ENCODE data around the gene PFDN1.
A peak's percentile ranks its signal among the peaks of the same experiment; 100 is the strongest.

Gene PFDN1

GRCh38 chr5:140305471-140305870 lies 2.6 kb upstream of the PFDN1 start:
- Histone ChIP-seq H3K4me3 (ENCODE audit: low read length) (no peak overlapping the region), H3K36me3 (ENCODE audit: control insufficient read depth, insufficient read depth, low read length) (no peaks in the 10 kb centered on the region), H3K4me1 (ENCODE audit: control insufficient read depth, insufficient read depth, low read length) (peaks cover 13% of the 10 kb centered on the region), H3K27me3 (ENCODE audit: control insufficient read depth, insufficient read depth, low read length) (no peaks in the 10 kb centered on the region), H3K9ac (ENCODE audit: low read length) (no peak overlapping the region), H3K27ac (ENCODE audit: low read depth, low read length) (no peak overlapping the region)

DNA sequence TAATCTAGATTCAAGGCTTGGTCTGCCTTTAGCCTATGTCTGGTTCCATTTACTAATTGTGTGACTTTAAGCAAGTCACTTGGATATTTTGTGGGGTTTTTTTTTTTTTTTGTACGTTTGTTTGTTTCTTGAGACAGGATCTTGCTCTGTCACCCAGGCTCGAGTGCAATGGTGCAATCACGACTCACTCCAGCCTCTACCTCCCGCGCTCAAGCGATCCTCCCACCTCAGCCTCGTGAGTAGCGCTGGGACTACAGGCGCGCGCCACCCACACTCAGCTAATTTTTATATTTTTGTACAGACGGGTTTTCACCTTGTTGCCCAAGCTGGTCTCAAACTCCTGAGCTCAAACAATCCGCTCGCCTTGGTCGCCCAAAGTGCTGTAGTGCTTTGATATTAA lies 1.1 kb upstream of the PFDN1 start:
- Histone ChIP-seq H3K4me3 (ENCODE audit: low read length) (no peak overlapping the region), H3K36me3 (ENCODE audit: control insufficient read depth, insufficient read depth, low read length) (no peaks in the 10 kb centered on the region), H3K4me1 (ENCODE audit: control insufficient read depth, insufficient read depth, low read length) (peaks cover 13% of the 10 kb centered on the region), H3K27me3 (ENCODE audit: control insufficient read depth, insufficient read depth, low read length) (no peaks in the 10 kb centered on the region), H3K9ac (ENCODE audit: low read length) (no peak overlapping the region), H3K27ac (ENCODE audit: low read depth, low read length) (no peak overlapping the region)

DNA sequence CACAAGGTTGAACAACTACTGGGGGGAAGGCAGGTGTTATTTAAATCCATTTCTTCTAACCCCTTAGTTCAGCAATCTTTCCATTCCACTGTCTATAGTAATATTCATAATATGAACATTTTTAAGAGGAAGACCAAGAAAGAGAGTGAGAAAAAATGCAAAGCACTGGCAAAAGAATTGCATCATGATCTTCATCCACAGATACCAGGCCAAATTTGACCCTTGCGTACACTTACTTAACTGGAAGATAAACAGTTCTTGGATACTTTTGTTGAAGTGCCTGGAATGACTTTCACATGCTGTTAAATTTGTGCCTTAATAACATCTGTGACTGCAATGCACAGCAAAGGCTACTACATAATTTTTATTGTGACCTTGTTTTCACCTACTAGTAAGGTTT lies 1.8 kb downstream of the PFDN1 start:
- Histone ChIP-seq H3K4me1 (ENCODE audit: control insufficient read depth, insufficient read depth, low read length) (peaks cover 16% of the 10 kb centered on the region), H3K9ac (ENCODE audit: low read length) (no peak overlapping the region), H3K27ac (ENCODE audit: low read depth, low read length) (no peak overlapping the region), H3K4me3 (ENCODE audit: low read length) (no peak overlapping the region), H3K27me3 (ENCODE audit: control insufficient read depth, insufficient read depth, low read length) (no peaks in the 10 kb centered on the region), H3K36me3 (ENCODE audit: control insufficient read depth, insufficient read depth, low read length) (no peaks in the 10 kb centered on the region)

DNA sequence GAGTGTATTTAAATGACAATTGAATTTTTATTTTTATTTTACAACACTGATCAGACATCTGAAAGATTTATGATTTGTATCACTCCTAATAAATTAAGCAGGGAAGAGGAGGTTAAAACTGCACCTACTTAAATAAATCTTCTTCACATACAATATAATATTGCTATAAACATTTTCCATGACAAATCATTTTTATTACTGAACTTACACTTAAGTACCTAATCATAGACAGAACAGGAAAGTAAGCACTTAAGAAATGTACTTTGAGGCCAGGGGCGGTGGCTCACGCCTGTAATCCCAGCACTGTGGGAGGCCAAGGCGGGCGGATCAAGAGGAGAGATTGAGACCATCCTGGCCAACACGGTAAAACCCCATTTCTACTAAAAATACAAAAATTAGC lies 3.8 kb downstream of the PFDN1 start:
- H3K4me3 ChIP-seq (ENCODE audit: low read length): no peak overlapping the region
- peaks cover 27% of the 10 kb centered on the region for H3K4me1 ChIP-seq (ENCODE audit: control insufficient read depth, insufficient read depth, low read length)

DNA sequence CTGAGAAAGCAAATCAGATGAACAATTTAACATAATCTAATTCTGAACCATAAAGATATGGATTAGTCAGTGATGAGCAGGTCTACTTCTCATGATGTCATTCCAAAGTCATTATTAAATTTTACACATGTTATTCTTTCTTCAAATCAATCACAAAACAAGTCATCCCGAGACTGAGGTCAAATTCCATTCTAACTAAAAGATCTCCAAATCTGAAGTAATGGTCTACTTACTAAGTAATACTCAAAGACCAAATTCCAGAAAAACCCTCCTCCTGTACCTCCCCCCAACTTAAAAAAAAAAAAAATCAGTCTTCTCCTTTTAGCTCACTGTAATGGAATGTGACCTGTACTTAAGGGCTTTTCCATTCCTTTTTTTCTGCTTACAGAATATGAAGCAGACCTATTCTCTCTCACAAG lies 4.7 kb downstream of the PFDN1 start:
- peaks cover 31% of the 10 kb centered on the region for H3K4me1 ChIP-seq (ENCODE audit: control insufficient read depth, insufficient read depth, low read length)
- peak overlapping the region; percentile 30 for H3K27ac ChIP-seq (ENCODE audit: low read depth, low read length)
- H3K36me3 ChIP-seq (ENCODE audit: control insufficient read depth, insufficient read depth, low read length): no peaks in the 10 kb centered on the region

More for the DNA sequence above, 3.8 kb downstream of the PFDN1 start:
- Histone ChIP-seq H3K9ac (ENCODE audit: low read length) (no peak overlapping the region), H3K27ac (ENCODE audit: low read depth, low read length) (no peak overlapping the region), H3K36me3 (ENCODE audit: control insufficient read depth, insufficient read depth, low read length) (no peaks in the 10 kb centered on the region), H3K27me3 (ENCODE audit: control insufficient read depth, insufficient read depth, low read length) (no peaks in the 10 kb centered on the region)

DNA sequence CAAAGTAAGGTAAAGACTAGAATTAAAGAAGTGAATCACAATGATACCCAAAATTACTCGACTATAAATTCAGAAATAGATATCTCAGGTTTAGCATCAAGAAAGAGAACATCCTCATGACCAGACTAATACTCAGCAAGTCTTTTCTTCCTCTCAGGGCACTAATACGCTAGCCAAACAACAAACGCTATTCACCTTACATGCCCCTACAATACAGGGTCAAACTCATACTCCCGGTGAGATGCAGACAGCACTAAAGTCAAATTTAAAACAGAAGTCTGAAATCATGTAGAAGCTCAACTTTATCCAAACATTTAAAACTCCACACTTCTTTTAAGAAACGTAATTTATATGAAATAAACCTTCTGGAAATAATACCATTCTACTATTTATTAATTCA lies 5.6 kb downstream of the PFDN1 start:
- H3K27ac ChIP-seq (ENCODE audit: low read depth, low read length): peak overlapping the region; percentile 4
- H3K4me1 ChIP-seq (ENCODE audit: control insufficient read depth, insufficient read depth, low read length): peaks cover 28% of the 10 kb centered on the region
- H3K27me3 ChIP-seq (ENCODE audit: control insufficient read depth, insufficient read depth, low read length): no peaks in the 10 kb centered on the region
- H3K36me3 ChIP-seq (ENCODE audit: control insufficient read depth, insufficient read depth, low read length): no peaks in the 10 kb centered on the region
- no peak overlapping the region for H3K9ac ChIP-seq (ENCODE audit: low read length)
- no peak overlapping the region for H3K4me3 ChIP-seq (ENCODE audit: low read length)

More for the DNA sequence above, 4.7 kb downstream of the PFDN1 start:
- Histone ChIP-seq H3K4me3 (ENCODE audit: low read length) (no peak overlapping the region), H3K9ac (ENCODE audit: low read length) (no peak overlapping the region), H3K27me3 (ENCODE audit: control insufficient read depth, insufficient read depth, low read length) (no peaks in the 10 kb centered on the region)

GRCh38 chr5:140296289-140296688 lies 6.6 kb downstream of the PFDN1 start:
- no peaks in the 10 kb centered on the region for H3K27me3 ChIP-seq (ENCODE audit: control insufficient read depth, insufficient read depth, low read length)
- no peaks in the 10 kb centered on the region for H3K36me3 ChIP-seq (ENCODE audit: control insufficient read depth, insufficient read depth, low read length)
- peaks cover 27% of the 10 kb centered on the region for H3K4me1 ChIP-seq (ENCODE audit: control insufficient read depth, insufficient read depth, low read length)
- no peak overlapping the region for H3K27ac ChIP-seq (ENCODE audit: low read depth, low read length)
- H3K9ac ChIP-seq (ENCODE audit: low read length): no peak overlapping the region
- no peak overlapping the region for H3K4me3 ChIP-seq (ENCODE audit: low read length)

- no peaks in the 10 kb centered on the region for H3K27me3 ChIP-seq (ENCODE audit: control insufficient read depth, insufficient read depth, low read length)
- H3K9ac ChIP-seq (ENCODE audit: low read length): no peak overlapping the region
- peaks cover 27% of the 10 kb centered on the region for H3K4me1 ChIP-seq (ENCODE audit: control insufficient read depth, insufficient read depth, low read length)
- H3K27ac ChIP-seq (ENCODE audit: low read depth, low read length): peak overlapping the region; percentile 27
- H3K4me3 ChIP-seq (ENCODE audit: low read length): no peak overlapping the region
- no peaks in the 10 kb centered on the region for H3K36me3 ChIP-seq (ENCODE audit: control insufficient read depth, insufficient read depth, low read length)
These were observed 7.5 kb downstream of the PFDN1 start for GRCh38 chr5:140295414-140295813.

DNA sequence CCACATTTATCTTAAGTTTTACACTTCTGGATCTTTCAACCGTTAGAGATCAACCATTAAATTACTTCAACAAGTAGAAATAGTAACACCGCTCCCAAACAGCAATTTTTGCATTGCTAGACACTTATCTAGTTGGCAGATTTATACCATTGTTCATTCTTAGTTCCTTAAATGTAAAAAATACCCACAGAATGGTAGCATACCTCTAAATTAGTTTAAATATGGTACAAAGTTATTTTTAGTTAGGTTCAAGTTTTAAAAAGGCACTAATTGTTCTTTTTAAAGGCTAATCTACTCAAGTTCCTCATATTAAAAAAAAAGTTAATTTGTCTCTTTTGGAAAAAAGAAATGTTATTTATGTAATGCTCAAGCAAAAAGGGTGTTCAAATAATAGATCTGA lies 8.1 kb downstream of the PFDN1 start:
- H3K4me3 ChIP-seq (ENCODE audit: low read length): no peak overlapping the region
- H3K4me1 ChIP-seq (ENCODE audit: control insufficient read depth, insufficient read depth, low read length): peaks cover 27% of the 10 kb centered on the region
- H3K9ac ChIP-seq (ENCODE audit: low read length): no peak overlapping the region
- peak overlapping the region; percentile 22 for H3K27ac ChIP-seq (ENCODE audit: low read depth, low read length)
- no peaks in the 10 kb centered on the region for H3K36me3 ChIP-seq (ENCODE audit: control insufficient read depth, insufficient read depth, low read length)
- H3K27me3 ChIP-seq (ENCODE audit: control insufficient read depth, insufficient read depth, low read length): no peaks in the 10 kb centered on the region

- H3K4me3 ChIP-seq (ENCODE audit: low read length): no peak overlapping the region
- H3K27ac ChIP-seq (ENCODE audit: low read depth, low read length): no peak overlapping the region
- no peak overlapping the region for H3K9ac ChIP-seq (ENCODE audit: low read length)
These were observed 9.1 kb downstream of the PFDN1 start for GRCh38 chr5:140293849-140294100.

GRCh38 chr5:140293091-140293848 lies 9.6 kb downstream of the PFDN1 start:
- Histone ChIP-seq H3K27ac (ENCODE audit: low read depth, low read length) (no peak overlapping the region), H3K9ac (ENCODE audit: low read length) (no peak overlapping the region)

More at GRCh38 chr5:140293849-140294100, 9.1 kb downstream of the PFDN1 start:
- H3K36me3 ChIP-seq (ENCODE audit: control insufficient read depth, insufficient read depth, low read length): no peaks in the 10 kb centered on the region
- peaks cover 27% of the 10 kb centered on the region for H3K4me1 ChIP-seq (ENCODE audit: control insufficient read depth, insufficient read depth, low read length)
- no peaks in the 10 kb centered on the region for H3K27me3 ChIP-seq (ENCODE audit: control insufficient read depth, insufficient read depth, low read length)

DNA sequence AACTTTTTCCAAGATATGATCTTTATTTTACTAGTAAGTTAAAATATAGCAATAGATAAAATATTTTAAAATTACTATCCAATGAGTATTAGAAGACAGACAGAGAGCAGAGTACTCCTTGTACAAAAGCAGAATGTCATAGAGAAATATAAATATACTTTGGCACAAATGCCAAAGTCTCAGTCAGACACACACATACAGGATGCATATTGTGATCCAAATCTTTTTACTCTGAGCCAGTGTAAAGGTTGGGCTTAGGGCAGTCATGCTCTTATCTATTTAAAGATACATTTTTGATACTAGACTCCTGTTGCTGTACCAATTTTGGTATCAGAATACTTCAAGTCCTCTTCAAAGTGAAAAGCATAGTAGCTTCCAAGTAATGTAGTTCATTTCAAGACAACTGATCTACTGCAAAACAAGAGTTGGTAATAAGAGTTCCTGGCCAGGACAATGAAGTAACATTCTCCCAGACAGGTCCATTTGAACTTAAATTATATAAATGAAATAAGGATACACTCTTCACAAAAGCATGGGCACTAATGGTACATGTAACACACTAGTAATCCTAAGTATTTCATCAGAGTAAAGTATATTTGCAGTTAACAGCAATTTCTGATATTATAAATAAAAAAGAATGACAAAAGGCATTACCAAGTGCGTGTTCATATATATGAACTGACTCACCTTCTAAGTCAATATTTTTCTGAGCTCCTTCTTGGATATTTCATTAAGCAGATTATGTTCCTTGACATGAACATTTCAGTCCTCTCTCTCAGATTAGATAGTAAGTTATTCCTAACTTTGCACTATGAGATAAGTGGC lies 10.5 kb downstream of the PFDN1 start:
- H3K36me3 ChIP-seq (ENCODE audit: control insufficient read depth, insufficient read depth, low read length): no peaks in the 10 kb centered on the region
- H3K4me3 ChIP-seq (ENCODE audit: low read length): no peak overlapping the region
- no peak overlapping the region for H3K27ac ChIP-seq (ENCODE audit: low read depth, low read length)
- no peak overlapping the region for H3K9ac ChIP-seq (ENCODE audit: low read length)
- H3K27me3 ChIP-seq (ENCODE audit: control insufficient read depth, insufficient read depth, low read length): no peaks in the 10 kb centered on the region
- H3K4me1 ChIP-seq (ENCODE audit: control insufficient read depth, insufficient read depth, low read length): peaks cover 27% of the 10 kb centered on the region

More at GRCh38 chr5:140293091-140293848, 9.6 kb downstream of the PFDN1 start:
- H3K4me3 ChIP-seq (ENCODE audit: low read length): no peak overlapping the region
- no peaks in the 10 kb centered on the region for H3K27me3 ChIP-seq (ENCODE audit: control insufficient read depth, insufficient read depth, low read length)
- H3K36me3 ChIP-seq (ENCODE audit: control insufficient read depth, insufficient read depth, low read length): no peaks in the 10 kb centered on the region
- peaks cover 27% of the 10 kb centered on the region for H3K4me1 ChIP-seq (ENCODE audit: control insufficient read depth, insufficient read depth, low read length)

Measured in rectal smooth muscle tissue (tissue), 1 donor.